GM23338 (cell line): Measurements from ENCODE around the gene LRP1B. TPM values are rescaled to one million over a fixed set of nuclear protein-coding genes. Genes with fewer than 3 reads are reported as not detected.

Source experiments
- ATAC-seq: fragments of 200-7000 bp; cut with Tn5 transposase; 3 replicates; pipeline ENCODE4 v1.9.1; 2020
- DNase-seq: peaks from one replicate; pipeline ENCODE4 v3.0.0-alpha.2; 2015; ENCODE audit warnings: low spot score
- H2AFZ ChIP-seq: fragments of 200-600 bp; sonication (generic); 2 replicates; pipeline ENCODE4 v1.8.0; 2016; ENCODE audit warnings: antibody characterized with exemption, mild to moderate bottlenecking, moderate library complexity
- H3F3A ChIP-seq: fragments of 200-600 bp; sonication (generic); replicated peaks from 2 replicates; pipeline ENCODE4 v1.8.0; 2017; ENCODE audit warnings: antibody characterized with exemption, mixed run types, low read depth
- H3K27ac ChIP-seq: fragments of 200-600 bp; sonication (generic); 2 replicates; pipeline ENCODE4 v1.6.1; 2016; ENCODE audit warnings: low read depth
- H3K27me3 ChIP-seq: fragments of 200-600 bp; sonication (generic); 2 replicates; pipeline ENCODE4 v1.8.0; 2016; ENCODE audit warnings: mild to moderate bottlenecking, mixed run types, moderate library complexity; ENCODE audit not compliant: insufficient read depth
- H3K36me3 ChIP-seq: fragments of 200-600 bp; sonication (generic); 2 replicates; pipeline ENCODE4 v1.8.0; 2016; ENCODE audit warnings: mild to moderate bottlenecking; ENCODE audit not compliant: insufficient read depth
- H3K4me1 ChIP-seq: fragments of 200-600 bp; sonication (generic); 2 replicates; pipeline ENCODE4 v1.8.0; 2016; ENCODE audit warnings: mild to moderate bottlenecking, moderate library complexity; ENCODE audit not compliant: insufficient read depth
- H3K4me2 ChIP-seq: fragments of 200-600 bp; sonication (generic); 2 replicates; pipeline ENCODE4 v1.7.1; 2017; ENCODE audit warnings: mixed run types
- H3K4me3 ChIP-seq: fragments of 200-600 bp; sonication (generic); 2 replicates; pipeline ENCODE4 v1.6.1; 2016; ENCODE audit warnings: mixed run types
- H3K79me2 ChIP-seq: fragments of 200-600 bp; sonication (generic); replicated peaks from 2 replicates; pipeline ENCODE4 v1.8.0; 2017; ENCODE audit warnings: mild to moderate bottlenecking; ENCODE audit not compliant: insufficient read depth
- H3K9me2 ChIP-seq: fragments of 200-600 bp; sonication (generic); 2 replicates; pipeline ENCODE4 v1.8.0; 2017; ENCODE audit not compliant: insufficient read depth
- H4K20me1 ChIP-seq: fragments of 200-600 bp; sonication (generic); replicated peaks from 2 replicates; pipeline ENCODE4 v1.8.0; 2017; ENCODE audit warnings: mild to moderate bottlenecking; ENCODE audit not compliant: insufficient read depth
- H3K27ac Mint-ChIP-seq: 2 replicates; pipeline ENCODE4 v1.8.0; 2020; ENCODE audit warnings: inconsistent platforms, mild to moderate bottlenecking, moderate library complexity, mixed read lengths
- H3K27me3 Mint-ChIP-seq: 3 replicates; pipeline ENCODE4 v1.8.0; 2022; ENCODE audit warnings: low read depth, mild to moderate bottlenecking, moderate library complexity, mixed read lengths, inconsistent platforms; ENCODE audit not compliant: insufficient read depth, poor library complexity
- H3K36me3 Mint-ChIP-seq: 3 replicates; pipeline ENCODE4 v1.8.0; 2021; ENCODE audit warnings: low read depth, mild to moderate bottlenecking, inconsistent platforms, moderate library complexity, mixed read lengths
- H3K4me1 Mint-ChIP-seq: 3 replicates; pipeline ENCODE4 v1.8.0; 2020; ENCODE audit warnings: mild to moderate bottlenecking, inconsistent platforms, mixed read lengths
- H3K4me3 Mint-ChIP-seq: 3 replicates; pipeline ENCODE4 v1.8.0; 2021; ENCODE audit warnings: moderate library complexity, mild to moderate bottlenecking, inconsistent platforms, mixed read lengths
- H3K9me3 Mint-ChIP-seq: 3 replicates; pipeline ENCODE4 v1.8.0; 2020; ENCODE audit warnings: moderate library complexity, mild to moderate bottlenecking, inconsistent platforms, mixed read lengths
- CTCF ChIP-seq, 2 experiments: fragments of 200-600 bp in 1 of 2; sonication (generic) in 1 of 2; conservative IDR thresholded peaks; 2 replicates each; pipeline versions ENCODE4 v1.5.1 to v1.6.1; 2016 to 2017; ENCODE audit warnings: antibody characterized with exemption in 2 of 2, low read depth in 2 of 2, mild to moderate bottlenecking in 2 of 2, moderate library complexity in 1 of 2
- ETS1 ChIP-seq: IDR thresholded peaks from 2 replicates; pipeline ENCODE4 v1.6.1; 2016; ENCODE audit warnings: antibody characterized with exemption
- EZH2 ChIP-seq: fragments of 200-600 bp; sonication (generic); IDR thresholded peaks from one replicate; pipeline ENCODE4 v1.8.0; 2017; ENCODE audit warnings: antibody characterized with exemption, mild to moderate bottlenecking, low read depth; ENCODE audit not compliant: unreplicated experiment
- JUNB ChIP-seq: IDR thresholded peaks from one replicate; pipeline ENCODE4 v1.6.1; 2016; ENCODE audit warnings: antibody characterized with exemption; ENCODE audit not compliant: unreplicated experiment
- STAT1 ChIP-seq: IDR thresholded peaks from one replicate; pipeline ENCODE4 v1.6.1; 2016; ENCODE audit warnings: antibody characterized with exemption; ENCODE audit not compliant: unreplicated experiment
- ZNF462 ChIP-seq: fragments of 250-450 bp; sonication (Bioruptor Pico); IDR thresholded peaks from 2 replicates; pipeline ENCODE4 v1.5.0; 2020; ENCODE audit warnings: mild to moderate bottlenecking, moderate library complexity
- polyA plus RNA-seq: library from polyadenylated mRNA; unstranded; fragments of >200 nt; fragmentation: Nextera tagmentation; extraction: Ambion mirVana; gene quantifications from 2 replicates; pipeline ENCODE4 v1.2.1, GENCODE V29; 2016
- total RNA-seq: library from RNA; depleted of rRNA; stranded (reverse); fragments of >200 nt; shearing (Covaris generic); gene quantifications from 2 replicates; pipeline ENCODE4 v1.2.3, GENCODE V29; 2014

The LRP1B gene
- total and polyA plus RNA-seq, 2 experiments from 2014 or later, result 0.15 to 0.97 TPM

GRCh38 chr2:141933226-141933625 is 197.6 kb downstream of the LRP1B start:
- H3K4me2 ChIP-seq, result no peak overlapping the region
- H3K4me1 ChIP-seq, result peaks cover 4% of the 10 kb centered on the region; the same call in 1 of the 2 replicates
- H3K27ac ChIP-seq, result no peak overlapping the region
- Mint-ChIP-seq H3K4me1 (peaks cover 4% of the 10 kb centered on the region; the same call in 2 of the 3 replicates), H3K9me3 (peaks cover 7% of the 10 kb centered on the region; the same call in 1 of the 3 replicates), H3K4me3 (no peak overlapping the region), H3K27ac (no peak overlapping the region), H3K36me3 (peaks cover 6% of the 10 kb centered on the region; the same call in 1 of the 3 replicates), H3K27me3 (no peaks in the 10 kb centered on the region)
- H3K27me3 ChIP-seq, result no peaks in the 10 kb centered on the region
- H3F3A ChIP-seq, result no peaks in the 10 kb centered on the region
- 0 out of 2 replicates have a peak, but pooled peaks cover 2% of the 10 kb centered on the region for H3K36me3 ChIP-seq
- no peaks in the 10 kb centered on the region for H3K9me2 ChIP-seq
- no peak overlapping the region for H3K4me3 ChIP-seq
- DNase-seq, result no peak
- no peak for ATAC-seq
- no peak overlapping the region; the same call in 1 of the 2 replicates for H2AFZ ChIP-seq
- H4K20me1 ChIP-seq, result no peaks in the 10 kb centered on the region
- no peaks in the 10 kb centered on the region for H3K79me2 ChIP-seq
- TF ChIP-seq JUNB (no peak), STAT1 (no peak), ETS1 (no peak), CTCF (conservative IDR thresholded peaks at IDR 0.05; ENCODE audit: low read depth in 2 of 2) (no peak), EZH2 (no peak), ZNF462 (CRISPR knock-in tag) (no peak)
